ENCODE results near the gene KIF26A. TPM values are rescaled to one million over a fixed set of nuclear protein-coding genes. Genes with fewer than 3 reads are reported as not detected.

The KIF26A gene
- total and polyA plus RNA-seq, 2 donors (not counting 1 experiment from before 2014, with no cell fraction given): 0.15 TPM; not detected in 1

DNA sequence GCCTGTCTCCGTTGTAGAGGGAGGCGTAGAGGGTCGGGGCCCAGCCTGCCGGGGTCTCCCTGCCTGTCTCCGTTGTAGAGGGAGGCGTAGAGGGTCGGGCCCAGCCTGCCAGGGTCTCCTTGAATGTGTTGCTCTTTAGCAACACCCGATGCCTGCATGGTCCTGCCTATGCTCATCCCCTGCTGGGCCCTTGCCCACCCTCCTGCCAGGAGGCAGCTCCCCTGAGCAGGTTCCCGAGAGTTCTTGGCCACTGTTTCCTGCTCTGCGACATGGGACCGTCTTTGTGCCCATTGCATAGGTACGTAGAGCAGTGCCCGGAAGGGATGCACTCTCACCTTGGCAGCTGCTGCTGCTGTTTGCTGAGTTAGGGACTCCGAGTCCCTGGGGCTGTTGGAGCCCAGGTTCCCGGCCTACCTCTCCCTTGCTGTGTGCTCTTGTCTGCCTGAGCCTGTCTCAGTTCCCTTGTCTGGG lies 3.3 kb downstream of the KIF26A start:
- TF ChIP-seq, protein P1, sequence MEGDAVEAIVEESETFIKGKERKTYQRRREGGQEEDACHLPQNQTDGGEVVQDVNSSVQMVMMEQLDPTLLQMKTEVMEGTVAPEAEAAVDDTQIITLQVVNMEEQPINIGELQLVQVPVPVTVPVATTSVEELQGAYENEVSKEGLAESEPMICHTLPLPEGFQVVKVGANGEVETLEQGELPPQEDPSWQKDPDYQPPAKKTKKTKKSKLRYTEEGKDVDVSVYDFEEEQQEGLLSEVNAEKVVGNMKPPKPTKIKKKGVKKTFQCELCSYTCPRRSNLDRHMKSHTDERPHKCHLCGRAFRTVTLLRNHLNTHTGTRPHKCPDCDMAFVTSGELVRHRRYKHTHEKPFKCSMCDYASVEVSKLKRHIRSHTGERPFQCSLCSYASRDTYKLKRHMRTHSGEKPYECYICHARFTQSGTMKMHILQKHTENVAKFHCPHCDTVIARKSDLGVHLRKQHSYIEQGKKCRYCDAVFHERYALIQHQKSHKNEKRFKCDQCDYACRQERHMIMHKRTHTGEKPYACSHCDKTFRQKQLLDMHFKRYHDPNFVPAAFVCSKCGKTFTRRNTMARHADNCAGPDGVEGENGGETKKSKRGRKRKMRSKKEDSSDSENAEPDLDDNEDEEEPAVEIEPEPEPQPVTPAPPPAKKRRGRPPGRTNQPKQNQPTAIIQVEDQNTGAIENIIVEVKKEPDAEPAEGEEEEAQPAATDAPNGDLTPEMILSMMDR (IDR thresholded peaks at IDR 0.05): no peak
- TF ChIP-seq EZH2 (IDR thresholded peaks at IDR 0.05; ENCODE audit: borderline replicate concordance, insufficient read depth, low read depth, low read length, poor library complexity, severe bottlenecking): no peak
- no peaks in the 10 kb centered on the region for H3K9me3 Mint-ChIP-seq (ENCODE audit: insufficient read depth)
- peaks cover 19% of the 10 kb centered on the region for H3K27me3 Mint-ChIP-seq
- DNase-seq (no peak), ATAC-seq (ENCODE audit: low read depth) (no peak)
- intact Hi-C loops (cut with micrococcal nuclease): no loop called here
- H3K36me3 ChIP-seq (replicated peaks in 1 of 2; ENCODE audit: control extremely low read depth in 1 of 2, control insufficient read depth in 1 of 2, extremely low read depth in 1 of 2, insufficient read depth in 2 of 2, low read length in 1 of 2): no peaks in the 10 kb centered on the region
- H3K27ac ChIP-seq (ENCODE audit: low read length in 2 of 2): no peak overlapping the region
- no peak overlapping the region for H3K4me3 ChIP-seq (ENCODE audit: control extremely low read depth in 1 of 5, extremely low read depth in 1 of 5, insufficient read depth in 1 of 5, low read depth in 2 of 5, low read length in 4 of 5)
- H4K20me1 ChIP-seq (ENCODE audit: control insufficient read depth, insufficient read depth, low read length, poor library complexity, severe bottlenecking): no peaks in the 10 kb centered on the region
- peaks cover 0 to 32% (median 10%) of the 10 kb centered on the region in 4 experiments for H3K27me3 ChIP-seq (replicated peaks in 1 of 4; ENCODE audit: control extremely low read depth in 1 of 4, control insufficient read depth in 3 of 4, insufficient read depth in 4 of 4, low read length in 3 of 4)
- no peak overlapping the region for H3K4me3 Mint-ChIP-seq
- H3K4me2 ChIP-seq (replicated peaks; ENCODE audit: low read depth, low read length, poor library complexity, severe bottlenecking): no peak overlapping the region
- ChIA-PET POLR2A (no interaction called here), CTCF (no interaction called here)
- H2AFZ ChIP-seq (ENCODE audit: insufficient read depth, low read depth, low read length, poor library complexity, severe bottlenecking): no peak overlapping the region
- 87% methylated on average over 13 of the region's 15 CpGs for WGBS (ENCODE audit: insufficient coverage)
- H3K4me1 Mint-ChIP-seq: peaks cover 6% of the 10 kb centered on the region
- no peaks in the 10 kb centered on the region for H3K79me2 ChIP-seq (ENCODE audit: control insufficient read depth, insufficient read depth, low read length)
- no peak overlapping the region for H3K9ac ChIP-seq (ENCODE audit: low read length)
- H3K4me1 ChIP-seq (ENCODE audit: control insufficient read depth in 2 of 2, insufficient read depth in 2 of 2, low read length in 2 of 2): peaks cover 14 to 22% of the 10 kb centered on the region in 2 donors
- no peak overlapping the region for H3K27ac Mint-ChIP-seq
- H3K9me3 ChIP-seq (ENCODE audit: control extremely low read depth in 1 of 3, control insufficient read depth in 2 of 3, insufficient read depth in 1 of 3, low read length in 2 of 3): peaks cover 0 to 6% (median 0%) of the 10 kb centered on the region in 3 donors

DNA sequence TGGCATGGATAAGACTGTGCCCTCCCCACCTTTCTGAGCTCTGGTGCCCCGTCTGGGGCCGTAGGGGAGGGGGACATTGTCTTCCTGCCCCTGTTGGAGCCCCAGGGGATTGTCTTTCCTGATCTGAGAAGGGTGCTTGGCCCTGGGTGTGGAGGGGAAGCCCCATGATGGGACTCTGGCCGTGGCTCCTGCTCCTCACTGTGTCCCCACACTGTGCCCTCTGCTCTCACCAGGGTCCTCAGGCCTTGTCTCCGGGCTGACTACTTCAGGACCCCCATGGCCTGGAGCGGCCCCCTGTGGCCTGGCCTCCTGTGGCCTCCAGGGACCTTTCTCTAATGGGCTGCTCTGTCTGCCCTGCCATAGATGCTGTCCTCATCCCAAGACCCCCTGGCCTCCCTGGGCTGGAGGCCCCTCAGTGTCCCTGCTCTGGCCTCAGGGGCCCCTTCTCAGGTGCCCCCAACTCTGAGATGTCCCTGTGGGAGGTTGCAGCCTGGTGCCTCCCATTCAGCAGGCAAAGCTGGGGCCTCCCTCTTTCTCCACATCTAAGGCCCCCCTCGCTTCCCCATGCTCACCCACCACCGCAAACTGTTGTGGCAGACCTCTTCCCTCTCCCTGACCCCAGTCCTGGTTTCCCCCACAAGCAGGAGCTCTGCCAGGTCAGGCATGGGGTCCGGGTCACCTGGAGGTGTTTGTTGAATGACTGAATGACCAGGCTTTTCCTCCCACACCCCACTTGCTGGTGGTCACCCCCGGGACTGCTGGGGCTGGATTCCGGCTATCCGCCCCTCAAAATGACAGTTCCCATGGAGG lies 4.0 kb downstream of the KIF26A start:
- no peak overlapping the region for H3K4me3 Mint-ChIP-seq
- H3K9me3 Mint-ChIP-seq (ENCODE audit: insufficient read depth): no peaks in the 10 kb centered on the region
- H3K4me3 ChIP-seq (ENCODE audit: control extremely low read depth in 1 of 5, extremely low read depth in 1 of 5, insufficient read depth in 1 of 5, low read depth in 2 of 5, low read length in 4 of 5): no peak overlapping the region
- no peak overlapping the region for H3K9ac ChIP-seq (ENCODE audit: low read length)
- peaks cover 8 to 15% of the 10 kb centered on the region in 2 donors for H3K4me1 ChIP-seq (ENCODE audit: control insufficient read depth in 2 of 2, insufficient read depth in 2 of 2, low read length in 2 of 2)
- H3K4me2 ChIP-seq (replicated peaks; ENCODE audit: low read depth, low read length, poor library complexity, severe bottlenecking): no peak overlapping the region
- DNase-seq (no peak), ATAC-seq (ENCODE audit: low read depth) (no peak)
- H2AFZ ChIP-seq (ENCODE audit: insufficient read depth, low read depth, low read length, poor library complexity, severe bottlenecking): no peak overlapping the region
- POLR2A ChIA-PET: no interaction called here
- TF ChIP-seq, protein P1 (IDR thresholded peaks at IDR 0.05): no peak
- TF ChIP-seq EZH2 (IDR thresholded peaks at IDR 0.05; ENCODE audit: borderline replicate concordance, insufficient read depth, low read depth, low read length, poor library complexity, severe bottlenecking): no peak
- intact Hi-C loops (cut with micrococcal nuclease): no loop called here
- H3K79me2 ChIP-seq (ENCODE audit: control insufficient read depth, insufficient read depth, low read length): no peaks in the 10 kb centered on the region
- H3K27me3 ChIP-seq (replicated peaks in 1 of 4; ENCODE audit: control extremely low read depth in 1 of 4, control insufficient read depth in 3 of 4, insufficient read depth in 4 of 4, low read length in 3 of 4): peaks cover 0 to 25% (median 5%) of the 10 kb centered on the region in 4 experiments
- H3K9me3 ChIP-seq (ENCODE audit: control extremely low read depth in 1 of 3, control insufficient read depth in 2 of 3, insufficient read depth in 1 of 3, low read length in 2 of 3): peaks cover 0 to 3% (median 0%) of the 10 kb centered on the region in 3 donors
- CTCF ChIA-PET: no interaction called here
- 89% methylated on average over 7 of the region's 11 CpGs for WGBS (ENCODE audit: insufficient coverage)
- H3K27ac Mint-ChIP-seq: no peak overlapping the region
- no peak overlapping the region for H3K27ac ChIP-seq (ENCODE audit: low read length in 2 of 2)
- H3K4me1 Mint-ChIP-seq: no peaks in the 10 kb centered on the region
- no peaks in the 10 kb centered on the region for H4K20me1 ChIP-seq (ENCODE audit: control insufficient read depth, insufficient read depth, low read length, poor library complexity, severe bottlenecking)
- peaks cover 15% of the 10 kb centered on the region for H3K27me3 Mint-ChIP-seq
- H3K36me3 ChIP-seq (replicated peaks in 1 of 2; ENCODE audit: control extremely low read depth in 1 of 2, control insufficient read depth in 1 of 2, extremely low read depth in 1 of 2, insufficient read depth in 2 of 2, low read length in 1 of 2): no peaks in the 10 kb centered on the region
